Measurements from ENCODE around the gene ZBTB16. TPM values are rescaled to one million over a fixed set of nuclear protein-coding genes. Genes with fewer than 3 reads are reported as not detected.

ZBTB16 gene
- polyA plus RNA-seq, 1 experiment = not detected

GRCh38 chr11:114082415-114082748 is 22.9 kb downstream of the ZBTB16 start:
- ChIA-PET POLR2A (no interaction called here), CTCF (interaction anchor here (1.0 kb wide), 2 partner anchors 17 to 179 kb away, joined by 3 read pairs; no protein-coding TSS in a partner anchor)
- TF ChIP-seq CTCF (IDR thresholded peaks at IDR 0.05; ENCODE audit: insufficient read depth, low read depth, low read length) = no peak
- Histone ChIP-seq H3K36me3 (ENCODE audit: control insufficient read depth, insufficient read depth, low read length) (no peaks in the 10 kb centered on the region), H3K4me3 (ENCODE audit: low read depth, low read length) (no peak overlapping the region), H3K27me3 (ENCODE audit: control insufficient read depth, insufficient read depth, low read length) (peaks cover 12% of the 10 kb centered on the region)
- no peak for DNase-seq (ENCODE audit: low read depth)

DNA sequence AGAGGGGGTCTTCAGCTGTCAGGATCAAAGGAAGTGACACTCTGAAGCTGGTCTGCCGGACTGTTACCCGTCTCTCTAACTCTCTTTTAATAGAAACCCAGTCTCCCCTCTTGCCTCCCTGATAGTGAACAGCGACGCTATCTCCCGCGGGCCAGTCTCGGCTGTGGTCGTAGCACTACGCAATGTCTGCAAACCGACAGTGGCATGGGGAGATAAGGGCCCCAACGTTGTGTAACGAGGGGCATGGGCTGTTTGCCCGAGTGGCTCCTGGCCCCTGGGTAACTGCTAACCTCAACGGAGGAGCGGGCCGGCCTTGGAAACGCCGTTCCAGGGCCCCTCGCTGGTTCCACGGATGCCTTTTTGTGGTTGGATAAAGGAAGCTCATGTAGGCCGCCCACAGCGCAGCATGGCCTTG is 23.3 kb downstream of the ZBTB16 start:
- ChIA-PET POLR2A (no interaction called here), CTCF (interaction anchor here (1.0 kb wide), 1 partner anchor 179 kb away, joined by 3 read pairs; no protein-coding TSS in a partner anchor)
- Histone ChIP-seq H3K27me3 (ENCODE audit: control insufficient read depth, insufficient read depth, low read length) (peaks cover 12% of the 10 kb centered on the region), H3K36me3 (ENCODE audit: control insufficient read depth, insufficient read depth, low read length) (no peaks in the 10 kb centered on the region), H3K4me3 (ENCODE audit: low read depth, low read length) (no peak overlapping the region)
- DNase-seq (ENCODE audit: low read depth) = no peak
- TF ChIP-seq CTCF (IDR thresholded peaks at IDR 0.05; ENCODE audit: insufficient read depth, low read depth, low read length) = no peak

- DNase-seq (ENCODE audit: low read depth) = no peak
- Histone ChIP-seq H3K27me3 (ENCODE audit: control insufficient read depth, insufficient read depth, low read length) (peaks cover 8% of the 10 kb centered on the region), H3K4me3 (ENCODE audit: low read depth, low read length) (no peak overlapping the region), H3K36me3 (ENCODE audit: control insufficient read depth, insufficient read depth, low read length) (no peaks in the 10 kb centered on the region)
- POLR2A ChIA-PET = no interaction called here
- CTCF ChIA-PET = interaction anchor here (0.6 to 3.4 kb wide), 6 partner anchors 15 to 1607 kb away, joined by 3 to 7 read pairs (median 3); no protein-coding TSS in a partner anchor
- no peak for TF ChIP-seq CTCF (IDR thresholded peaks at IDR 0.05; ENCODE audit: insufficient read depth, low read depth, low read length)
These were observed 24.1 kb downstream of the ZBTB16 start for GRCh38 chr11:114083391-114084252.

DNA sequence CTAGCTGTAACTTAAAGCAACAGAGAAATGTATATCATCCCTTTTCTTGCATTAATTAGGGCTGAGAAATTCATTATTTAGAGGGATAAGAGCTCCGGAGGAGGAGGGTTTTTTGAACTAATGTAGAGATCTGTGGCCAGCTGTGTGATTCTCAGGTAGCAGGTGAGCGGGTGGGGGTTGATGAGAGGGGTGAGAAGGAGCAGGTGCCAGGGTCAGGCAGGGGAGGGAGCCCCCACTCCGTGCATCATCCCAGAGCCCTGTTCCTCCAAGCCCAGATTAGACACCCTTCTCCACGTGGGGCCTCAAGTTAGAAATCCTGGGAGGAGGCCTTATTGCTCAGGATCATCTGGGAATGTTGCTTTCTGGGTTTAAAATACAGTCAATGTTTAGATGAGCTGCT is 24.9 kb downstream of the ZBTB16 start:
- no peak for TF ChIP-seq CTCF (IDR thresholded peaks at IDR 0.05; ENCODE audit: insufficient read depth, low read depth, low read length)
- POLR2A ChIA-PET = no interaction called here
- H3K27me3 ChIP-seq (ENCODE audit: control insufficient read depth, insufficient read depth, low read length) = peaks cover 8% of the 10 kb centered on the region
- H3K36me3 ChIP-seq (ENCODE audit: control insufficient read depth, insufficient read depth, low read length) = no peaks in the 10 kb centered on the region
- CTCF ChIA-PET = interaction anchor here (0.6 to 3.4 kb wide), 6 partner anchors 9 to 1606 kb away, joined by 3 to 7 read pairs (median 3); no protein-coding TSS in a partner anchor
- H3K4me3 ChIP-seq (ENCODE audit: low read depth, low read length) = no peak overlapping the region
- no peak for DNase-seq (ENCODE audit: low read depth)

DNA sequence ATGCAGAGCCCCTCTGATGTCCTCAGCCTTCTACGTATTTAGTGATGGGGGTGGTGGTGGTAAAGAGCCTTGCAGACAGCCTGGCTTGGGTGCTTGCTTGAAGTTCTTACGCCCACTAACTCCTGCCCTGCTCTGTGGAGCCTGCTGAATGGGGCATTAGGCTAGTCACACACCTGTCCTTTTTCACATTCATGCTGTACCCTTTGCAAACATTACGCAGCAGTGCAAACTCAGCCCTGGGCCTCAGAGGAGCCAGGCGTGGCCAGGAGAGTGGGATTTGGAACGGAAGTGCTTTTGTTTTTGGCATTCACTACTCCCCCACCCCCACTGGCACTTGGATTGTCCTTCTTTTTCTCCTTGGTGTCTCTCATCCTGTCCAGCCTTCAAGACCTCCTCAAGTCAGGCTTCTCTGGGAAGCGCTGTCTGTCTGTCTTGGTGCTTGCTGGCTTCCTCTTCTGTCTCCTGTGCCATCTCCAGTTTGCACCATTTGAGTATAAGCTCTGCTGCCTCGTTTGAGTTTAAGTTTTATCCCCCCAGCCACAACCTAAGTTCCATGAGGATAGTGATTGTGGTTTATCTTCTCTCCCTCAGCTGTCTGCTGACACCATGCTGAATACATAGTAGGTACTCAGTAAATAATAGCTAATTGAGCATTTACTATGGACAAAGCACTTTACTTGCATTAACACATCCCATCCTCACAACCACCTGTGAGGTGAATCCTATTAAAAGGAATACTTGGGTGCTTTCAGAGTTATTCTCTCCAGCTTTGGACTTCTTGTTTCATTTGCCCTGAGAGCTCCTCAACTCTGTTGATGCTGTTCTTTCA is 26.7 kb downstream of the ZBTB16 start:
- Histone ChIP-seq H3K4me3 (ENCODE audit: low read depth, low read length) (no peak overlapping the region), H3K27me3 (ENCODE audit: control insufficient read depth, insufficient read depth, low read length) (peaks cover 6% of the 10 kb centered on the region), H3K36me3 (ENCODE audit: control insufficient read depth, insufficient read depth, low read length) (no peaks in the 10 kb centered on the region)
- DNase-seq (ENCODE audit: low read depth) = no peak
- ChIA-PET CTCF (interaction anchor here (3.4 kb wide), 1 partner anchor 23 kb away, joined by 7 read pairs; no protein-coding TSS in a partner anchor), POLR2A (no interaction called here)
- TF ChIP-seq CTCF (IDR thresholded peaks at IDR 0.05; ENCODE audit: insufficient read depth, low read depth, low read length) = no peak
